D341Med (cell line): ENCODE measurements around the gene PLEKHG4B.

Source experiments
- DNase-seq: peaks from one replicate; pipeline ENCODE4 v3.0.0; 2012; ENCODE audit warnings: low spot score

Gene PLEKHG4B

DNA sequence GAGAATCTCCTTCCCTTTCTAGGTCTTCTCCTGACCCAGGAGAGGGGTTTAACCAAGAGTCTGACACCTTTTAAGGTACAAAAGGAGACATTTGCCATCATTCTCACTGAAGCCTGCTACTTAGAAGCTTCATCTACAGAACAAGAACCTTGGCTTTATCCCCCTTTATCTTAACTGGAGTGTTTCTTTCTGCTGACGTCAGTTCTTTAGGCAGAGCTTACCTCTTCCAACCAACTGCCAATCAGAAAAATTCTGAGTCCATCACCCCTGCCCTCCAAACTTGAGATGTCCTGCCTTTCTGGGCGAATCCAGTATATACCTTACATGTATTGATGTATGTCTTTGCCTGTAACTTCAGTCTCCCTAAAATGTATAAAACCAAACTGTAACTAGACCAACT is 37.2 kb downstream of the PLEKHG4B start:
- DNase-seq: no peak

DNA sequence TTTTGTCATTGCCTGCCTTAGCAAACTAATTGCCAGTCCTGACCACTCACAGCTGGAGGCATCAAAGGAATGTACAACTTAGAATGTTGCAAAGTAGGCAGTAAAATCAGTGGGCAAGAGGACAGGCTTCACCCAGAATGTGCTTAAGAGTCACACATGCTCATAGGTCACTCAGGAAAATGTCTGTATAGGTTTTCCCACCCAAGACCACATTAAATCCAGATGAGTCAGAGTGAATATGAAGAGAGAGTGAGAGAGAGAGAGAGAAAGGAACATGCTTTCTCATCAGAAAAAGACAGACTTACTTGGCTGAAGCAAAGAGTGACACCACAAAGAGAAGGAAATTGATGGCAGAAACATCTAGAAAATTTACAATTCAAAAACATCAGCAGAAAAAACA is 37.9 kb downstream of the PLEKHG4B start:
- no peak for DNase-seq

DNA sequence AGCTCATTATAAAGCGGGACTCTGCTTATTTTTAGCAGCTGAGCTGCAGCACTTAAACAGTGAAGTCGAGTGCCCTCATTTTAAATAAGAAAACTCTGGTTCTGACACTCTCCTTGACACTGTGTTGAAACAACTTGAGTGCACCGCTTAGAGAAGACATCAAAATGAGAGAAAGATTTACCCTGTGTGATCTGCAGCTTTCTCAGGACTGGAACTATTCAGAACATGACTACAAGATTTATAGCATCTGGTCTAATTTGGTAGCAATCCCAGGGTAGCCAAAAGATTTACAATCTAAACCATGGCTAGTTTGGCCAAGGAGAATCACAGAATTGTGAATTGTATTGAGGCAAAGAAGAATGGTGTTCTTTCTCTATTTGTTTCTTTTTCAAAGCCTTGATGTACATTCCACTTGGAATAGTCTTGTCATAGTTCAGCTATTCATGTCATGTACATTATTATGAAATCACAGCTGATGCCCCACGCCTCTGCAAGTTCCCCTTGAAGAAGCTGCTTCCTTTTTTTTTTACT is 38.7 kb downstream of the PLEKHG4B start:
- DNase-seq: no peak

DNA sequence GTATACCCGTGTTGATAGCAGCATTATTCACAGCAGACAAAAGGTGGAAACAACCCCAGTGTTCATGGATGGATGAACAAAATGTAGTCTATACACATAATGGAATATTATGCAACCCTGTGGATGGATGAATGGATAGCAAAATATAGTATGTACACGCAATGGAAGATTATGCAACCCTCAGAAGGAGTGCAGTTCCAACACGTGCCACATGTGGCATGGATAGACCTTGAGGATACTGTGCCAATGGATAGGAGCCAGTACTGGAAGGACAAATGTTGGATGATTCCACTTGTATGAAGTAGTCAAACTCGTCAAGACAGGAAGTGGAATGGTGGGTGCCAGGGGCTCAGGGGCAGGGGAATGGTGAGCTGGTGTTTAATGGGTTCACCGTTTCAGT is 44.9 kb downstream of the PLEKHG4B start:
- DNase-seq: no peak

DNA sequence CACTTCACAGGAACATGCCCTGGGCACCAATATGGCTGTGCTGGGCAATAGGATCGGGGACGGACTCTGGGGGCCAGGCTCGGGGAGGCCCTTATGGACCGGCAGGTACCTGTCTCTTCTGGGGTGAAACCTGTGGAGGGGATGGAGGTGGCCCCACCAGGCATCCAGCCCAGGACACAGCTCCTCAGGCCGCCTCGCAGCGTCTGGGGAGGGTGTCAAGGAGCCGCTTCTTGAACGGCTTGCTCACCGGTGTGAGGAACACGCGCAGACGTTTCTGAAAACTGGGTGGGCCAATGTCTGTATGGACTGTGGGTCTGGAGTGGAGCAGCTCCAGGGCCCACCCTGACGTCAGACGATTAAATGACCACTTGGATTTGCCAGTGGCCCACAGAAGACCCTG is 45.8 kb downstream of the PLEKHG4B start:
- DNase-seq: no peak

DNA sequence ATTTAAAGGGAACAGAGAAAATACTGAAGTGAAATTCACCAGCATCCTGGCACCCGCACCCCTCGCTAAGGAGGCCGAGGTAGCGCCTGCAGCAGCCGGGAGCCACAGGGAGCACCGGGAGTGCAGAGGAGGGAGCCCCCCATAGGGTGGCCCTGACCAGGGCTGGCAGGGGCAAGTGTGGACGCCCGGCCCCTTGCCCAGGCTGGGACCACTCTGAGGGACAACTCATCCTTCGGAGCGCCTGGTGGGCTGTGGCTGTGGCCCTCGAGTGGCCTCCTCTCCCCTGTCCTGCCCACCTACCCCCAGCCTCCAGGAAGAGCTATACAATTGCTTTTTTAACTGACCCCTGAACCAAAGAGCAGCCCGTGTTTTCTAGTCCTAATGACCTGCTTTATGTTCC is 47.0 kb downstream of the PLEKHG4B start:
- no peak for DNase-seq

DNA sequence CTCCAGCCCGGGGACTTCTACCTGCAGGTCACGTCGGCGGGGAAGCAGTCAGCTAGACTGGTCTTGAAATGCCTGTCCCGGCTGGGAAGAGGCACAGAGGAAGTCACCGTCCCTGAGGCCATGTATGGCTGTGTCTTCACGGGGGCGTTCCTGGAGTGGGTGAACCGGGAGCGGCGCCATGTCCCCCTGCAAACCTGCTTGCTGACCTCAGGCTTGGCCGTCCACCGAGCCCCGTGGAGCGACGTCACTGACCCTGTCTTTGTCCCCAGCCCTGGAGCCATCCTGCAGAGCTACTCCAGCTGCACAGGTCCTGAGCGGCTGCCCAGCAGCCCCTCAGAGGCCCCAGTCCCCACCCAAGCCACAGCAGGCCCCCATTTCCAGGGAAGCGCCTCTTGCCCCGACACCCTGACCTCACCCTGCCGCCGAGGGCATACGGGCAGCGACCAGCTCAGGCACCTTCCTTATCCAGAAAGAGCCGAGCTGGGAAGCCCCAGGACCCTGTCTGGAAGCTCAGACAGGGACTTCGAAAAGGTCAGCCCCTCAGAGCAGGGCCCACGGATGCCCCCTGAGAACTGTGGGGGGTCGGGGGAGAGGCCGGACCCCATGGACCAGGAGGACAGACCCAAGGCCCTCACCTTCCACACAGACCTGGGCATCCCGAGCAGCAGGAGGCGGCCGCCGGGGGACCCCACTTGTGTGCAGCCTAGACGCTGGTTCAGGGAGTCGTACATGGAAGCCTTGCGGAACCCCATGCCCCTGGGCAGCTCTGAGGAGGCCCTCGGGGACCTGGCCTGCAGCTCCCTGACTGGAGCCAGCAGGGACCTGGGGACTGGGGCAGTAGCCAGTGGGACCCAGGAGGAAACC is 47.8 kb downstream of the PLEKHG4B start:
- DNase-seq: no peak

DNA sequence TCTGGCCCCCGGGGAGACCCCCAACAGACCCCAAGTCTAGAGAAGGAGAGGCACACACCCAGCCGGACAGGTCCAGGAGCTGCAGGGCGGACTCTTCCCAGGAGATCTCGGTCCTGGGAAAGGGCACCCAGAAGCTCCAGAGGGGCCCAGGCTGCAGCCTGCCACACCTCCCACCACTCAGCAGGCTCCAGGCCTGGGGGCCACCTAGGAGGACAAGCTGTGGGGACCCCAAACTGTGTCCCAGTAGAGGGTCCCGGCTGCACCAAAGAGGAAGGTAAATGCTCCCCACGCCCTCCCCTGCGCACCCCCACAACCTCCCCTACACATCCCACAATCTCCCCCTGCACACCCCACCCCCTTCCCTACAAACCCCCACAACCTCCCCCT is 48.5 kb downstream of the PLEKHG4B start:
- DNase-seq: no peak

DNA sequence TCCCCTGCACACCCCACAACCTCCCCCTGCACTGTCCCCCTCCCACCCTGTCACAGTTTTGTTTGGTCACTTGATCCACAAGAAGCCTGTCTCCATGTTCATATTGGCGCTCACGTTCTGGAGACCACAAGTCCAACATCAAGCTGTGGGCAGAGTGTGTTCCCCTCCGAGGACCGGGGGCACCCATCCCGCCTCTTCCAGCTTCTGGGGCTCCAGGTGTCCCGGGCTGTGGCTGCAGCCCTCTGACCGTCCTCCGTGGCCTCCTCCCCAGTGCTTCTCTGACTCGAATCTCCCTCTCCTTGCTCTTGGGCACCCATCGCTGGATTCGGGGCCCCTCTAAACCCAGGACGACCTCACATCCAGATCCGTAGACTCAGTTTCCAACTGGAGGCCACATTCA is 49.2 kb downstream of the PLEKHG4B start:
- no peak for DNase-seq

DNA sequence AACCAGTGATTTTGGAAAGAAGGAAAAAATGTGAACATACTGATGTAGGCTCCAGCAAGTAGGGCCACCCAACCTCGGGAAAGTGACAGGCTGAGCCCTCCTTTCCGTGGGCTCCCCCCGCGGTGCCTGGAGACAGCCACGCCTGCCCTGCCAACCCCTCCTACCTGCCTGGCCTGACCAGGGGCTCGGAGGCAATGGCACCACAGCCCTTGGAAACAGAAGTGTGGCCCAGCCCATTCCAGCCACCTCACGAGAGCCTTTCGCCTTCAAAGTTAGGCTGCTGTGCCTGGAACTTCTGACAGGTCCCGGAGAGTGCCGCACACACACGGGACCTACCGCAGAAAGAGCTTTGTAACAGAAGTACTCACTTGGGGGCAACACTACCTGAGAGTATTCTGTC is 49.8 kb downstream of the PLEKHG4B start:
- no peak for DNase-seq

DNA sequence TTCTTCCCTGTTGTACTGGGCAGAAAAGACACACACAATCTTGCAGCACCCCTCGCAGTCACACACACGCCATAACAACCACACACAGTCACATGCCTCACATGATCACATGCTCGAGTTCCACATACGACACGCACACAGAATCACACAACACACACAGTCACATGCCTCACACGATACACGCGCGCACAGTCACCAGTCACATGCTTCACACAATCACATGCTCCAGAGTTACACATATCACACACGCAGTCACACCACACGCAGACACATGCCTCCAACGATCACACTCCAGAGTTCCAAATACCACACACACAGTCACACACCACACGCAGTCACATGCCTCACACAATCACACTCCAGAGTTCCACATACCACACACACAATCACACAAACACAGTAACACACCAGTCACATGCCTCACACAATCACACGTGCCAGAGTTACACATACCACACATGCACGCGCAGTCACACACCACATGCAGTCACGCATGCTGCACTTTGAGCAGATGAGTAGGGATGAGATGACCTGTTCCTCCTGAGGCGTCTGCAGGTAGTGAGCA is 50.4 kb downstream of the PLEKHG4B start:
- DNase-seq: no peak

DNA sequence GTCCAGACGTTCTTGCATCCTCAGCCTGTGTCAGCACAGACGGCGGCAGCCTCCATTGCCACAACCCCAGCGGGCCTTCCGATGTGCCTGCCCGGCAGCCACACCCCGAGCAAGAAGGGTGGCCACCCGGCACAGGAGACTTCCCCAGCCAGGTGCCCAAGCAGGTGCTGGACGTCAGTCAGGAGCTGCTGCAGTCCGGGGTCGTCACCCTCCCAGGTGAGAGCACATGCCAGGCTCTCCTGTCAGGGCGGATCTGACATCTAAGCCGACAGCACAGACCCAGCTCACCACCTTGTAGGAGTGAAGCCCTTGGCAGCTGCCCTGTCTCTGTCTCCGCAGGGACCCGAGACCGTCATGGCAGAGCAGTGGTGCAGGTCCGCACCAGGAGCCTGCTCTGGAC is 51.1 kb downstream of the PLEKHG4B start:
- no peak for DNase-seq

DNA sequence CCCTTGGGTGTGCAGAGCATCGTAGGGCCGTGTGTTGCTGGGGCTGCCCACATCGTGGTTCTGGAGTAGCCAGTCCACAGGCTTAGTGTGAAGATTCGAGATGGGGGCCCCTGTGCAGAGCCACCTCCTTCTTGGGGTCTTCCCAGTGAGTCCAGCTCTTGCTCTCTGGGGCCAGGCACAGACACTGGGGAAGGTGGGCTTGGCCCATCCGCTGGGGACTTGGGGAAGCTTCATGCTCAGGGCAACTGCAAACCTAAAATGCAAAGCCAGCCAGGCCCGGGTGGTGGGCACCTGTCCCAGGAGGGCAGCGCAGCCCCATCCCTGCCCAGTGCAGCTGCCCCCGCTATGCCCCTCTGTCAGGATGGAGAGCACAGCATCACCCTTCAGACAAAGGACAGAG is 53.0 kb downstream of the PLEKHG4B start:
- no peak for DNase-seq

DNA sequence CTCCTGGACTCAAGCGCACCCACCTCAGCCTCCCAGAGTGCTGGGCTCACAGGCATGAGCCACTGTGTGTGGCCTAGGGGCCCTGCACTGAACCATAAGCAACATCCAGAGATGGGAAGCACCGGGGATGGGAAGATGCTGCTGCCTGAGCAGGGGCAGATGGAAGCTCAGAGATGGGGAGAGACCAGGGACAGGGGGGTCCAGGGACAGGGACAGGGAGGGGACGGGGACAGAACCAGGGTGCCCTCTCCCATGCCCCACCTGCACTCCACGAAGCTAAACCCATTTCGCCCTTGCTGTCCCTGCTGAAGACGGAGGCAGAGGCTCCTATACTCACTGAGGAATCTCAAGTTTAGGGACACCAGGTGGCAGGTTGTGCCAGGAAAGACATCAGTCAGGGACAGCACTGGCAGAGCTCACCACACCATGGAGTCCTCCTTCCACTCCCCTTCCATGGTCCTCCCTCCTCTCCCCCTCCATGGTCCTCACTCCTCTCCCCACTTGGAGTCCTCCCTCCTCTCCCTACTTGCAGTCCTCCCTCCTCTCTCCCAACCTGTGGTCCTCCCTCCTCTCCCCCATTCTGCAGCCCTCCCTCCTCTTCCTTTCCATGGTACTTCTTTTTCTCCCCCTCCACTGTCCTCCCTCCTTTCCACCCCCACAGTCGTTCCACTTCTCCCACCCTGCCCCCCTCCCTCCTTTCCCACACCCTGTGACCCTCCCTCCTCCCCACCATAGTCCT is 53.8 kb downstream of the PLEKHG4B start:
- DNase-seq: no peak

DNA sequence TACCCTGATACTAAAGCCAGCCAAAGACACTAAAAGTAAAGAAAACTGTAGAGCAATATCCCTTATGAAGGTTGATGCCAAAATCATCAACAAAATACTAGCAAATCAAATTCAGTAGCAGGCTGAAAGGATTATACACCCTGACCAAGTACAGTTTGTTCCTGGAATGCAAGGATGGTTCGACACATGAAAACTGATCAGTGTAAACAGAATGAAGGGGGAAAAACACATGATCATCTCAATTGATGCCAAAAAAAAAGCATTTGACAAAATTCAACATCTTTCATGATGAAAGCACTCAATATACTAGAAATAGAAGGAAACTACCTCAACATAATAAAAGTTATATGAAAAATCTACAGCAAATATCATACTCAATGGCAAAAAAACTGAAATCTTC is 55.8 kb downstream of the PLEKHG4B start:
- DNase-seq: no peak

DNA sequence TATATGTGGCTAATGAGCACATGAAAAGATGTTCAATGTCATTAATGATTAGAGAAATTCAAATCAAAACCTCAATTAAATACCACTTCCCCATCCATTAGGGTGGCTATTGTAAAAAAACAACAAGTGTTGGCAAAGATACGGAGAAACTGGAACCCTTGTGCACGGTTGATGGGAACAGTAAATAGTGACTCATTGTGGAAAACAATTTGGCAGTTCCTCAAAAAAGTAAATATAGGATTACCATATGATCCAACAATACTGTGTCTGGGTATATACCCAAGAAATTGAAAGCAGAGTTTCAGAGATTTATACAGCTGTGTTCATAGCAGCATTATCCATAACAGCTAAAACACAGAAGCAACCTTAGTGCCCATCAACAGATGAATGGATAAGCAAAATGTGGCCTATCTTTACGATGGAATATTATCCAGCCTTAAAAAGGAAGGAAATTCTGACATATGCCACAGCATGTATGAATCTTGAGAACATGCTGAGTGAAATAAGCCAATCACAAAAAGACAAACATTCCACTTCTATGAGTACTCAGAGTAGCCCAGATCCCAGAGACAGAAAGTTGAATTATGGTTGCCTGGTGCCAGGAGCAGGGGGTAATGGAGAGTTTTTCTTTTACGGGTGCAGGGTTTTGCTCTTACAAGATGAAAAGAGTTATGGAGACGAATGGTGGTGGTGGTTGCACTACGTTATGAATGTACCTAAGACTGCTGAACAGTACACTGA is 57.9 kb downstream of the PLEKHG4B start:
- DNase-seq: no peak

DNA sequence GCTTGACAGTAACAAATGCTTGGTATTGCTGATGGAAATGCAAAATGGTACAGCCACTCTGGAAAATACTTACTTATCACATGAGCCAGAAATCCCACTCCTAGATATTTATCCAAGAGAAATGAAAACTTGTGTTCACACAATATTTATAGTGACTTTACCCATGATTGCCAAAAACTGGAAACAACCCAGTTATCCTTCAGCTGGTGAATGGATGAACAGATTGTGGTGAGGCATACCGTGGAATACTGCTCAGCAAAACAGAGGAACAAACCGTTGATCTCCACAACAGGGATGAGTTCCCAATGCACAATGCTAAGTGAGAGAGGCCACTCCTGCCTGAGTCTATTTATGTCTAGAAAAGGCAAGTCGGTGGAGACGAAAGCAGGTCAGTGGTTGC is 58.8 kb downstream of the PLEKHG4B start:
- no peak for DNase-seq

DNA sequence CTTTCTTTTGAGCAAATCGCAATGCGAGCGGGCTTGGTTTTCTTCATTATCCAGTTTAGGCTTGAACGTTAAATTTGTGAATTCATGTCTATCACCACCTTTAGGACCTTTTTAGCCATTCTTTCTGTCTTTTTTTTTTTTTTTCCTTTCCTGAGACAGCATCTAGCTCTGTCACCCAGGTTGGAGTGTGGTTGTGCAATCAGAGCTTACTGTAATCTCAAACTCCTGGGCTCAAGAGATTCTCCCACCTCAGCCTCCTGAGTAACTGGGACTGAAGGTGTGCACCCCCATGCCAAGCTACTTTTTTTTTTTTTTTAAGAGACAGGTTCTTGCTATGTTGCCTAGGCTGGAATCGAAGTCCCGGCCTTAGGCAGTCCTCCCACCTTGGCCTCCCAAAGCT is 60.1 kb downstream of the PLEKHG4B start:
- DNase-seq: no peak

DNA sequence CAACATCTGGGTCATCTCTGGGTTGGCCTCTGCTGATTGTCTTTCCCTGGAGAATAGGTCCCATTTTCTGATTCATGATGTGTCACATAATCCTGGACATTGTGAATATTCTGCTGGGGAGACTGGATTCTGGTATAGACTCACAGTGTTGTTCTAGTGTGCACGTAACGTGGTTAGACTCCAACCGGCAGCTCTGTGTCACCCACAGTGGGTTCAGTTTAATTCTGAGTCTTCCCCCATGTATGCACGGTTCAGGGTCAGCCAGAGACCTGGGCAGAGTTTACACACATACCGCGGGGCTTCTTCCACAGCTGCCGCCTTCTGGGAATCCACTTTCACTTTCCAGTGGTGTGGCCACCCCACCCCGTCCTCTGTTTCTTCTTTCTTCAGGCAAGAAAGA is 61.3 kb downstream of the PLEKHG4B start:
- no peak for DNase-seq

DNA sequence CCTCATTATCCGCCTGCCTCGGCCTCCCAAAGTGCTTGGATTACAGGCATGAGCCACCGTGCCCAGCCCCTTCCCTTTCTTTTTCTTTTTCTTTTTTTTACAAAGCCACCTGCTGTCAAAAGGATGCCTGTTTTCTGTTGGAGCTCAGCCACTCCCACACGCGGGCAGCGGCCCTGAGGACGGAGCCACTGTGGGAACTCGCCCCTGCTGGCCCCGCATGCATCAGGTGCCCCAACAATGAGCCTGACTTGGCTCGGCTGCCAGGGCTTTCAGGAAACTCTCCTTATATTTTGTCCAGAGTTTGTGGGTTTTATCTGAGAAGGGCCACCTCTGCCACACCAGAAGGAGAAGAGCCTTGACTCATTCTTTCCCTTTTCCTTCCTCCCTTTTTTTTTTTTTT is 62.3 kb downstream of the PLEKHG4B start:
- peak; percentile 9 for DNase-seq

DNA sequence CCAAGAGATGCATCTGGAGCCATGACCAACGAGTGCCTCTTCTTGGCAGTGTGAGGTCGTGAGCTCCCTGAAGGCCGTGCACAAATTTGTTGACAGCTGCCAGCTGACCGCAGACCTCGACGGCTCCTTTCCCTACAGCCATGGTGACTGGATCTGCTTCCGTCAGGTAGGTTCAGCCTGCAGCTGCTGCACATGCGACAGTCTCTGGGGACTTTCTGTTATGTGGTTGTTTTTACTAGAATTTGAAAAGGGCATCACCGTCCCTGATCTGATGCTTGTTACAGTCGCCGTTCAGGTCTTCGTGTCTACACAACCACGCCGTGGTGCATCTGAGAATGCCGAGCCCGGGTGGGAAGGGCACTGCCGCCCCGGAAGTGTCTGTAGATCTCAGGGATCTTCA is 62.9 kb downstream of the PLEKHG4B start:
- DNase-seq: peak; percentile 11

DNA sequence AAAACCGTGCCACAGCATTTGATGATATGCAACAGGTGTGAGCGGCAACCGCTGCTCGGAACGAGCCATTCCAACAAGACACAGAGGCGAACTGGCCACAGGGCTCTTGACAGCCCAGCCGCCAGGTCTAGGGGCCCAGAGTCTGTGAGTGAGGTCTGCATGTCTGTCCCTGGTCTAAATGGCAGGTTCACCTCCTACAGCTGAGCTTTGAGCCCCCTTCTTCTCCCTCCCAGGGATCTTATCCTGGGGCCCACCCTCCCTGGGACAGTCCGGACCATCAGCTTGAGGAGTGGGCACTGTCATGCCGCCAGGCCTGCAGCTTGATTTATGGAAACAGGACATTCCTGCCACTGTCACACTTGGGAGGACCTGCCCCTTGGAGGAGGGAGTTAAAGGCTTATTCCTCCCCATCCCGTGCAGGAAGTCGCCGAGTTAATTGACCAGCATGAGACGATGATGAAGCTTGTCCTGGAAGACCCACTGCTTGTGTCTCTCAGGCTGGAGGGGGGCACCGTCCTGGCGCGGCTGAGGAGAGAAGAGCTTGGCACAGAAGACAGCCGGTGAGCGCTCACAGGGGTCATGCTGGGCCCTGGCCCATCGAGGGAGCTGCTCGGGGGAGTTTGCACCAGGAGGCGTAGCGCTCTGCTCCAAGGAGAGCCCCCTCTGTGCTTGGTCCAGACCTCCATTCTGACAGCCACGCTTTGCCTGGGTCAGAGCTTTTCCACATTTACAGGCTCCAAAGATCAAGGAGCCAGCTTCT is 63.9 kb downstream of the PLEKHG4B start:
- DNase-seq: peak; percentile 8
